GM23338 (cell line): ENCODE data around the gene ADAM8. TPM values are rescaled to one million over a fixed set of nuclear protein-coding genes. Genes with fewer than 3 reads are reported as not detected.
A peak's percentile ranks its signal among the peaks of the same experiment; 100 is the strongest.
"Not testable (repeated sequence)": the region's sequence is repeated elsewhere in the genome, so short reads cannot be mapped to it uniquely, and the experiment has no call there.

Experiments
- ATAC-seq: fragments of 200-7000 bp; cut with Tn5 transposase; 3 replicates; pipeline ENCODE4 v1.9.1; 2020
- DNase-seq: peaks from one replicate; pipeline ENCODE4 v3.0.0-alpha.2; 2015; ENCODE audit warnings: low spot score
- H2AFZ ChIP-seq: fragments of 200-600 bp; sonication (generic); 2 replicates; pipeline ENCODE4 v1.8.0; 2016; ENCODE audit warnings: antibody characterized with exemption, mild to moderate bottlenecking, moderate library complexity
- H3F3A ChIP-seq: fragments of 200-600 bp; sonication (generic); replicated peaks from 2 replicates; pipeline ENCODE4 v1.8.0; 2017; ENCODE audit warnings: antibody characterized with exemption, mixed run types, low read depth
- H3K27ac ChIP-seq: fragments of 200-600 bp; sonication (generic); 2 replicates; pipeline ENCODE4 v1.6.1; 2016; ENCODE audit warnings: low read depth
- H3K27me3 ChIP-seq: fragments of 200-600 bp; sonication (generic); 2 replicates; pipeline ENCODE4 v1.8.0; 2016; ENCODE audit warnings: mild to moderate bottlenecking, mixed run types, moderate library complexity; ENCODE audit not compliant: insufficient read depth
- H3K36me3 ChIP-seq: fragments of 200-600 bp; sonication (generic); 2 replicates; pipeline ENCODE4 v1.8.0; 2016; ENCODE audit warnings: mild to moderate bottlenecking; ENCODE audit not compliant: insufficient read depth
- H3K4me1 ChIP-seq: fragments of 200-600 bp; sonication (generic); 2 replicates; pipeline ENCODE4 v1.8.0; 2016; ENCODE audit warnings: mild to moderate bottlenecking, moderate library complexity; ENCODE audit not compliant: insufficient read depth
- H3K4me2 ChIP-seq: fragments of 200-600 bp; sonication (generic); 2 replicates; pipeline ENCODE4 v1.7.1; 2017; ENCODE audit warnings: mixed run types
- H3K4me3 ChIP-seq: fragments of 200-600 bp; sonication (generic); 2 replicates; pipeline ENCODE4 v1.6.1; 2016; ENCODE audit warnings: mixed run types
- H3K79me2 ChIP-seq: fragments of 200-600 bp; sonication (generic); replicated peaks from 2 replicates; pipeline ENCODE4 v1.8.0; 2017; ENCODE audit warnings: mild to moderate bottlenecking; ENCODE audit not compliant: insufficient read depth
- H3K9me2 ChIP-seq: fragments of 200-600 bp; sonication (generic); 2 replicates; pipeline ENCODE4 v1.8.0; 2017; ENCODE audit not compliant: insufficient read depth
- H4K20me1 ChIP-seq: fragments of 200-600 bp; sonication (generic); replicated peaks from 2 replicates; pipeline ENCODE4 v1.8.0; 2017; ENCODE audit warnings: mild to moderate bottlenecking; ENCODE audit not compliant: insufficient read depth
- H3K27ac Mint-ChIP-seq: 2 replicates; pipeline ENCODE4 v1.8.0; 2020; ENCODE audit warnings: inconsistent platforms, mild to moderate bottlenecking, moderate library complexity, mixed read lengths
- H3K27me3 Mint-ChIP-seq: 3 replicates; pipeline ENCODE4 v1.8.0; 2022; ENCODE audit warnings: low read depth, mild to moderate bottlenecking, moderate library complexity, mixed read lengths, inconsistent platforms; ENCODE audit not compliant: insufficient read depth, poor library complexity
- H3K36me3 Mint-ChIP-seq: 3 replicates; pipeline ENCODE4 v1.8.0; 2021; ENCODE audit warnings: low read depth, mild to moderate bottlenecking, inconsistent platforms, moderate library complexity, mixed read lengths
- H3K4me1 Mint-ChIP-seq: 3 replicates; pipeline ENCODE4 v1.8.0; 2020; ENCODE audit warnings: mild to moderate bottlenecking, inconsistent platforms, mixed read lengths
- H3K4me3 Mint-ChIP-seq: 3 replicates; pipeline ENCODE4 v1.8.0; 2021; ENCODE audit warnings: moderate library complexity, mild to moderate bottlenecking, inconsistent platforms, mixed read lengths
- H3K9me3 Mint-ChIP-seq: 3 replicates; pipeline ENCODE4 v1.8.0; 2020; ENCODE audit warnings: moderate library complexity, mild to moderate bottlenecking, inconsistent platforms, mixed read lengths
- CREB1 ChIP-seq: fragments of 250-450 bp; sonication (Bioruptor Pico); IDR thresholded peaks from 2 replicates; pipeline ENCODE4 v1.5.0; 2020; ENCODE audit warnings: low read depth, mild to moderate bottlenecking, moderate library complexity
- EZH2 ChIP-seq: fragments of 200-600 bp; sonication (generic); IDR thresholded peaks from one replicate; pipeline ENCODE4 v1.8.0; 2017; ENCODE audit warnings: antibody characterized with exemption, mild to moderate bottlenecking, low read depth; ENCODE audit not compliant: unreplicated experiment
- EZH2phosphoT487 ChIP-seq: fragments of 200-600 bp; sonication (generic); IDR thresholded peaks from one replicate; pipeline ENCODE4 v1.8.1; 2018; ENCODE audit warnings: antibody characterized with exemption; ENCODE audit not compliant: unreplicated experiment
- JUNB ChIP-seq: IDR thresholded peaks from one replicate; pipeline ENCODE4 v1.6.1; 2016; ENCODE audit warnings: antibody characterized with exemption; ENCODE audit not compliant: unreplicated experiment
- NANOG ChIP-seq: IDR thresholded peaks from 2 replicates; pipeline ENCODE4 v1.6.1; 2016; ENCODE audit warnings: antibody characterized with exemption, borderline replicate concordance
- POLR2AphosphoS5 ChIP-seq: IDR thresholded peaks from 2 replicates; pipeline ENCODE4 v1.6.1; 2016; ENCODE audit warnings: antibody characterized with exemption, low read depth
- STAT1 ChIP-seq: IDR thresholded peaks from one replicate; pipeline ENCODE4 v1.6.1; 2016; ENCODE audit warnings: antibody characterized with exemption; ENCODE audit not compliant: unreplicated experiment
- ZNF114 ChIP-seq: fragments of 250-450 bp; sonication (Bioruptor Pico); IDR thresholded peaks from 2 replicates; pipeline ENCODE4 v1.5.0; 2020; ENCODE audit warnings: mild to moderate bottlenecking, moderate library complexity
- ZNF331 ChIP-seq: fragments of 250-450 bp; sonication (Bioruptor Pico); IDR thresholded peaks from 2 replicates; pipeline ENCODE4 v1.5.0; 2020; ENCODE audit warnings: low read depth, mild to moderate bottlenecking, moderate library complexity
- polyA plus RNA-seq: library from polyadenylated mRNA; unstranded; fragments of >200 nt; fragmentation: Nextera tagmentation; extraction: Ambion mirVana; gene quantifications from 2 replicates; pipeline ENCODE4 v1.2.1, GENCODE V29; 2016
- total RNA-seq: library from RNA; depleted of rRNA; stranded (reverse); fragments of >200 nt; shearing (Covaris generic); gene quantifications from 2 replicates; pipeline ENCODE4 v1.2.3, GENCODE V29; 2014
- TF ChIP-seq, protein P1 (sequence below), 2 experiments: fragments of 200-600 bp in 1 of 2; sonication (generic) in 1 of 2; conservative IDR thresholded peaks; 2 replicates each; pipeline versions ENCODE4 v1.5.1 to v1.6.1; 2016 to 2017; ENCODE audit warnings: antibody characterized with exemption in 2 of 2, low read depth in 2 of 2, mild to moderate bottlenecking in 2 of 2, moderate library complexity in 1 of 2
- TF ChIP-seq, protein P2 (sequence below): IDR thresholded peaks from 2 replicates; pipeline ENCODE4 v1.6.1; 2016; ENCODE audit warnings: antibody characterized with exemption

ADAM8 gene
- total and polyA plus RNA-seq, 2 experiments from 2014 or later: 1.9 to 5.5 TPM

DNA sequence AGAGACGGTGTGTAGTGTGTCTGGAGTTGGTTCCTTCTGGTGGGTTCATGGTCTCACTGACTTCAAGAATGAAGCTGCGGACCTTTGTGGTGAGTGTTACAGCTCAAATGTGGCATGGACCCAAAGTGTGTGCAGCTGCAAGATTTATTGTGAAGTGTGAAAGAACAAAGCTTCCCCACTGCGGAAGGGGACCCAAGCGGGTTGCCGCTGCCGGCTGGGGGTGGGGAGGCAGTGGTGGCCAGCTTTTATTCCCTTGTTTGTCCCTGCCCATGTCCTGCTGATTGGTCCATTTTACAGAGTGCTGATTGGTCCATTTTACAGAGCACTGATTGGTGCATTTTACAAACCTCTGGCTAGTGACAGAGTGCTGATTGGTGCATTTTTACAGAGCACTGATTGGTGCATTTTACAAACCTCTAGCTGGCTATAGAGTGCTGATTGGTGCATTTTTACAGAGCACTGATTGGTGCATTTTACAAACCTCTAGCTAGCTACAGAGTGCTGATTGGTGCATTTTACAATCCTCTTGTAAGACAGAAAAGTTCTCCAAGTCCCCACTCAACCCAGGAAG, 44.3 kb upstream of the ADAM8 start:
- not testable (repeated sequence) for H3K79me2 ChIP-seq, H3K9me3 Mint-ChIP-seq, H3K27ac Mint-ChIP-seq, H3K36me3 Mint-ChIP-seq, H3K4me1 ChIP-seq, DNase-seq, H3K4me1 Mint-ChIP-seq, H2AFZ ChIP-seq, H3K9me2 ChIP-seq, H3K4me3 ChIP-seq, H3K27ac ChIP-seq, ATAC-seq, H3K4me3 Mint-ChIP-seq, H3K4me2 ChIP-seq, H3K36me3 ChIP-seq, H3F3A ChIP-seq, H4K20me1 ChIP-seq
- peaks cover 16% of the 10 kb centered on the region for H3K27me3 ChIP-seq
- peaks cover 31% of the 10 kb centered on the region for H3K27me3 Mint-ChIP-seq

DNA sequence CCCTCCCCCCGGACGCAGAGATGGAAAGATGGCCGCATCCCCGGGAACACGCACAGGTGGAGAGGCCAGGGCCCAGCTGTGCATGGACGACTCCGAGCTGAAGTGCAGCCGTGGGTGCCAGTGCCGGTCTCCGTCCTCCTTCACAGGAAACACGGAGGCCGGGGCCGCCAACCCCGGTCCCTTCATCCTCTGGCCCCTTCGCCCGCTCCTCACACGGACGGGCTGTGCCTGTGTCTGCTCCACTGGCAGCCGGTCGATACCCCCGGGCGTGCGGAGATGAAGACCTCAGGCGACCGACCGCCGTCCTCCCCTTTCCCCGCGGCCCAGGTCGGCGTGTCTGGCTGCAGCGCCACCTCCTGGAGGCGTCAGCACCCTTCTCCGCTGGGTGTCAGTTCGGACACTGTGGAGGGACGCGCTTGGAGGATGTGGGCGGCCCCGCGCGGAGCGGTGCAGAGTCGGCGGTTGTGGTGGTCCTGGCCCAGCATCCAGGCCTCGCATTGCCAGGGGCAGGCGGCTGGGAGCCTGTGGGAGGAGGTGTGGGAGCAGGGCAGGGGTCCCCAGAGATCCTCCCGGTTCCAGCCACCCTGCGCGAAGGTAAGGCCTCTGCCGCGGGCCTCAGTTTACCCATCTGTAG, 41.9 kb upstream of the ADAM8 start:
- TF ChIP-seq NANOG: no peak
- no peak for TF ChIP-seq EZH2phosphoT487
- no peak for TF ChIP-seq JUNB
- peak; percentile 42; the same call in 1 of the 2 replicates for TF ChIP-seq CREB1 (CRISPR knock-in tag)
- no peak for TF ChIP-seq ZNF114 (CRISPR knock-in tag)
- no peak for TF ChIP-seq EZH2
- TF ChIP-seq, protein P1, sequence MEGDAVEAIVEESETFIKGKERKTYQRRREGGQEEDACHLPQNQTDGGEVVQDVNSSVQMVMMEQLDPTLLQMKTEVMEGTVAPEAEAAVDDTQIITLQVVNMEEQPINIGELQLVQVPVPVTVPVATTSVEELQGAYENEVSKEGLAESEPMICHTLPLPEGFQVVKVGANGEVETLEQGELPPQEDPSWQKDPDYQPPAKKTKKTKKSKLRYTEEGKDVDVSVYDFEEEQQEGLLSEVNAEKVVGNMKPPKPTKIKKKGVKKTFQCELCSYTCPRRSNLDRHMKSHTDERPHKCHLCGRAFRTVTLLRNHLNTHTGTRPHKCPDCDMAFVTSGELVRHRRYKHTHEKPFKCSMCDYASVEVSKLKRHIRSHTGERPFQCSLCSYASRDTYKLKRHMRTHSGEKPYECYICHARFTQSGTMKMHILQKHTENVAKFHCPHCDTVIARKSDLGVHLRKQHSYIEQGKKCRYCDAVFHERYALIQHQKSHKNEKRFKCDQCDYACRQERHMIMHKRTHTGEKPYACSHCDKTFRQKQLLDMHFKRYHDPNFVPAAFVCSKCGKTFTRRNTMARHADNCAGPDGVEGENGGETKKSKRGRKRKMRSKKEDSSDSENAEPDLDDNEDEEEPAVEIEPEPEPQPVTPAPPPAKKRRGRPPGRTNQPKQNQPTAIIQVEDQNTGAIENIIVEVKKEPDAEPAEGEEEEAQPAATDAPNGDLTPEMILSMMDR (conservative IDR thresholded peaks at IDR 0.05; ENCODE audit: low read depth in 2 of 2): peak; percentile 77 to 93
- no peak for TF ChIP-seq POLR2AphosphoS5
- no peak for TF ChIP-seq STAT1
- TF ChIP-seq ZNF331 (CRISPR knock-in tag): no peak
- TF ChIP-seq, protein P2, sequence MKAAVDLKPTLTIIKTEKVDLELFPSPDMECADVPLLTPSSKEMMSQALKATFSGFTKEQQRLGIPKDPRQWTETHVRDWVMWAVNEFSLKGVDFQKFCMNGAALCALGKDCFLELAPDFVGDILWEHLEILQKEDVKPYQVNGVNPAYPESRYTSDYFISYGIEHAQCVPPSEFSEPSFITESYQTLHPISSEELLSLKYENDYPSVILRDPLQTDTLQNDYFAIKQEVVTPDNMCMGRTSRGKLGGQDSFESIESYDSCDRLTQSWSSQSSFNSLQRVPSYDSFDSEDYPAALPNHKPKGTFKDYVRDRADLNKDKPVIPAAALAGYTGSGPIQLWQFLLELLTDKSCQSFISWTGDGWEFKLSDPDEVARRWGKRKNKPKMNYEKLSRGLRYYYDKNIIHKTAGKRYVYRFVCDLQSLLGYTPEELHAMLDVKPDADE: no peak
- no peak overlapping the region for H3K27ac ChIP-seq
- no peaks in the 10 kb centered on the region for H3K36me3 ChIP-seq
- H3K4me1 ChIP-seq: no peaks in the 10 kb centered on the region
- Mint-ChIP-seq H3K27ac (no peak overlapping the region), H3K27me3 (peaks cover 24% of the 10 kb centered on the region), H3K36me3 (no peaks in the 10 kb centered on the region; the same call in 2 of the 3 replicates), H3K9me3 (peaks cover 4% of the 10 kb centered on the region; the same call in 2 of the 3 replicates), H3K4me1 (no peaks in the 10 kb centered on the region; the same call in 2 of the 3 replicates), H3K4me3 (peak overlapping the region; percentile 68)
- H3K4me2 ChIP-seq: peak overlapping the region; percentile 70
- no peaks in the 10 kb centered on the region for H3K9me2 ChIP-seq
- ATAC-seq (peak; percentile 98), DNase-seq (peak; percentile 88)
- H3K79me2 ChIP-seq: no peaks in the 10 kb centered on the region
- 0 out of 2 replicates have a peak, but pooled peaks cover 3% of the 10 kb centered on the region for H3F3A ChIP-seq
- peaks cover 3% of the 10 kb centered on the region; the same call in 1 of the 2 replicates for H3K27me3 ChIP-seq
- H4K20me1 ChIP-seq: no peaks in the 10 kb centered on the region
- H2AFZ ChIP-seq: peak overlapping the region; percentile 59; the same call in 1 of the 2 replicates
- H3K4me3 ChIP-seq: peak overlapping the region; percentile 64
